HepG2 (cell line): ENCODE measurements around the gene NISCH. TPM values are rescaled to one million over a fixed set of nuclear protein-coding genes. Genes with fewer than 3 reads are reported as not detected.

Source experiments
- CENPX ChIP-seq: sonication (generic); formaldehyde crosslinking; IDR thresholded peaks from 2 replicates; pipeline ENCODE4 v1.9.0; 2021; ENCODE audit warnings: mild to moderate bottlenecking, missing genetic modification reagents, moderate library complexity
- HMG20A ChIP-seq: IDR thresholded peaks from 2 replicates; pipeline ENCODE4 v1.6.1; 2016; ENCODE audit warnings: borderline replicate concordance
- HOXA3 ChIP-seq: sonication (generic); formaldehyde crosslinking; IDR thresholded peaks from 2 replicates; pipeline ENCODE4 v1.5.0; 2020; ENCODE audit warnings: missing genetic modification reagents
- KDM4B ChIP-seq: sonication (generic); formaldehyde crosslinking; IDR thresholded peaks from 2 replicates; pipeline ENCODE4 v1.4.0; 2020; ENCODE audit warnings: missing genetic modification reagents
- MZF1 ChIP-seq: sonication (generic); formaldehyde crosslinking; IDR thresholded peaks from 2 replicates; pipeline ENCODE4 v1.8.1; 2023; ENCODE audit warnings: mild to moderate bottlenecking, missing genetic modification reagents, borderline replicate concordance
- RXRB ChIP-seq: IDR thresholded peaks from 2 replicates; pipeline ENCODE4 v1.6.1; 2016; ENCODE audit warnings: borderline replicate concordance, missing genetic modification reagents, missing compliant biosample characterization
- SSRP1 ChIP-seq: IDR thresholded peaks from 2 replicates; pipeline ENCODE4 v1.6.1; 2016; ENCODE audit warnings: control low read depth
- TAF1 ChIP-seq: sonication (generic); formaldehyde crosslinking; IDR thresholded peaks from 2 replicates; pipeline ENCODE4 v1.4.0; 2020; ENCODE audit warnings: missing genetic modification reagents
- ZNF17 ChIP-seq: sonication (generic); formaldehyde crosslinking; IDR thresholded peaks from 2 replicates; pipeline ENCODE4 v1.5.0; 2020; ENCODE audit warnings: mild to moderate bottlenecking, missing genetic modification reagents
- ZNF382 ChIP-seq: sonication (generic); formaldehyde crosslinking; IDR thresholded peaks from 2 replicates; pipeline ENCODE4 v1.5.0; 2020; ENCODE audit warnings: missing genetic modification reagents, mild to moderate bottlenecking, borderline replicate concordance
- ZNF616 ChIP-seq: sonication (generic); formaldehyde crosslinking; IDR thresholded peaks from 2 replicates; pipeline ENCODE4 v1.5.0; 2020; ENCODE audit warnings: low read depth, mild to moderate bottlenecking, missing genetic modification reagents
- ZNF670 ChIP-seq: sonication (generic); formaldehyde crosslinking; IDR thresholded peaks from 2 replicates; pipeline ENCODE4 v1.8.0; 2022; ENCODE audit warnings: mild to moderate bottlenecking, missing genetic modification reagents, borderline replicate concordance
- ZNF724P ChIP-seq: sonication (generic); formaldehyde crosslinking; IDR thresholded peaks from 2 replicates; pipeline ENCODE4 v1.8.0; 2022; ENCODE audit warnings: missing genetic modification reagents, borderline replicate concordance
- polyA plus RNA-seq, 8 experiments: library from polyadenylated mRNA; depleted of rRNA in 3 of 8; stranded (reverse) in 7 of 8; unstranded in 1 of 8; fragments of >200 nt; fragmentation: Illumina TruSeq in 4 of 8; extraction: Trizol in 4 of 8; gene quantifications; 2 replicates each; pipeline versions ENCODE4 v1.2.1 to v1.2.3, GENCODE V29; 2011 to 2016; ENCODE audit warnings: low read depth in 4 of 8, missing spikeins in 1 of 8, mixed read lengths in 1 of 8; ENCODE audit not compliant: insufficient read depth in 1 of 8
- total RNA-seq, 5 experiments: library from RNA; depleted of rRNA; stranded (reverse); fragments of >200 nt; fragmentation: Illumina TruSeq; extraction: Trizol; gene quantifications; 2 replicates each; pipeline ENCODE4 v1.2.3, GENCODE V29; 2016; ENCODE audit warnings: low read depth in 1 of 5
- TF ChIP-seq, protein P1 (sequence below): sonication (generic); formaldehyde crosslinking; IDR thresholded peaks from 2 replicates; pipeline ENCODE4 v1.4.0; 2020; ENCODE audit warnings: missing genetic modification reagents
- TF ChIP-seq, protein P2 (sequence below): sonication (generic); formaldehyde crosslinking; IDR thresholded peaks from 2 replicates; pipeline ENCODE4 v1.4.0; 2020; ENCODE audit warnings: missing genetic modification reagents, mild to moderate bottlenecking, borderline replicate concordance
- TF ChIP-seq, protein P3 (sequence below): sonication (generic); formaldehyde crosslinking; conservative IDR thresholded peaks from 2 replicates; pipeline ENCODE4 v1.5.0; 2020; ENCODE audit warnings: missing genetic modification reagents
- TF ChIP-seq, protein P4 (sequence below): sonication (generic); formaldehyde crosslinking; IDR thresholded peaks from 2 replicates; pipeline ENCODE4 v1.8.0; 2022; ENCODE audit warnings: mild to moderate bottlenecking, missing genetic modification reagents, moderate library complexity
- TF ChIP-seq, protein P5 (sequence below): sonication (generic); formaldehyde crosslinking; IDR thresholded peaks from 2 replicates; pipeline ENCODE4 v1.5.0; 2020; ENCODE audit warnings: missing genetic modification reagents, mild to moderate bottlenecking, borderline replicate concordance
- TF ChIP-seq, protein P6 (sequence below): sonication (generic); formaldehyde crosslinking; IDR thresholded peaks from 2 replicates; pipeline ENCODE4 v1.8.0; 2022; ENCODE audit warnings: missing genetic modification reagents, low read depth, mild to moderate bottlenecking, borderline replicate concordance
- TF ChIP-seq, protein P7 (sequence below): sonication (generic); formaldehyde crosslinking; IDR thresholded peaks from 2 replicates; pipeline ENCODE4 v1.4.0; 2020; ENCODE audit warnings: missing genetic modification reagents

Gene NISCH
- total and polyA plus RNA-seq, 2 of the 13 experiments (the other 11 are each of a cell fraction or from before 2014, with no cell fraction given): 27.0 to 47.6 TPM

DNA sequence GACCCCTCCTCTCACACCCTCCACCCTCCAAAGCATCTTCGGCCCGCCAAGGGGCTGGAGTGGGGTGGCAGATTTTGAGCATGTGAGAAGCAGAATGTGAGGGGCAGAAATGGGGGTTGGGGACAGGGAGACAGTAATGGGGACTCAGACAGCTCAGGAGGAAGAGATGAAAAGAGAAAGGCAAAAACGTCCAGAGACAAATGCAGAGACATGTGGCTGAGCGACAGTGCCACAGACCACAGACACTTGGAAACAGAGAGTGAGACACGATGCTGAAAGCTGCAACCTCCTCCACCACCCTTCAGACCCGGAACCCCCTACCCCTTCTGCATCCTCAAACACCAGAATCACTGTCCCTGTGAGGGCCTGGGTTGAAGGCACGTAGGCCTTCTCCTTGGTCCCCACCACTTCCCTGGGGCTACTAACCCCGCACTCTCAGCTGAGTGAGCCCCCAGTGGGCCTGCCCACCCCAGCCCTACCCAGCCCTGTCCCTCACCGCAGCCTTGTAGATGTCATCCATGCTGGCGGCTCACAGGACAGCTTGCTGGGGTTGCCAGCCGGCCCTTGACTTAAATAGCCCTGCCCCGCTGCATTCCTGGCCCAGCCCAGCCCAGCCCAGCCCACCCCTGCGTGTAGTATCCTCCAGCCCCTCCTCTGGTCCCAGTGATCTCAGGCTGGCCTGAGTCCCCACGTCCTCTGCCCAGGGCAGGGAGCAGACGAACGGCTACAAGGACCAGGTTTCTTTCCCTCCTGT lies 1.7 kb upstream of the NISCH start, which contains the start of gene TNNC1 (continued):
- TF ChIP-seq, protein P1, sequence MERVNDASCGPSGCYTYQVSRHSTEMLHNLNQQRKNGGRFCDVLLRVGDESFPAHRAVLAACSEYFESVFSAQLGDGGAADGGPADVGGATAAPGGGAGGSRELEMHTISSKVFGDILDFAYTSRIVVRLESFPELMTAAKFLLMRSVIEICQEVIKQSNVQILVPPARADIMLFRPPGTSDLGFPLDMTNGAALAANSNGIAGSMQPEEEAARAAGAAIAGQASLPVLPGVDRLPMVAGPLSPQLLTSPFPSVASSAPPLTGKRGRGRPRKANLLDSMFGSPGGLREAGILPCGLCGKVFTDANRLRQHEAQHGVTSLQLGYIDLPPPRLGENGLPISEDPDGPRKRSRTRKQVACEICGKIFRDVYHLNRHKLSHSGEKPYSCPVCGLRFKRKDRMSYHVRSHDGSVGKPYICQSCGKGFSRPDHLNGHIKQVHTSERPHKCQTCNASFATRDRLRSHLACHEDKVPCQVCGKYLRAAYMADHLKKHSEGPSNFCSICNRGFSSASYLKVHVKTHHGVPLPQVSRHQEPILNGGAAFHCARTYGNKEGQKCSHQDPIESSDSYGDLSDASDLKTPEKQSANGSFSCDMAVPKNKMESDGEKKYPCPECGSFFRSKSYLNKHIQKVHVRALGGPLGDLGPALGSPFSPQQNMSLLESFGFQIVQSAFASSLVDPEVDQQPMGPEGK: 0 out of 2 replicates have a peak, but pooled peaks have one; percentile 33
- TF ChIP-seq KDM4B (CRISPR knock-in tag) (no peak), ZNF382 (CRISPR knock-in tag) (no peak), HOXA3 (CRISPR knock-in tag) (peak; percentile 21; the same call in 1 of the 2 replicates), ZNF724P (no peak), ZNF616 (CRISPR knock-in tag) (no peak), HMG20A (CRISPR knock-in tag) (no peak), ZNF670 (CRISPR knock-in tag) (no peak), RXRB (CRISPR knock-in tag) (no peak), SSRP1 (CRISPR knock-in tag) (no peak), CENPX (CRISPR knock-in tag) (no peak), TAF1 (CRISPR knock-in tag) (0 out of 2 replicates have a peak, but pooled peaks have one; percentile 19), MZF1 (CRISPR knock-in tag) (no peak), ZNF17 (CRISPR knock-in tag) (no peak)
- TF ChIP-seq, protein P2, sequence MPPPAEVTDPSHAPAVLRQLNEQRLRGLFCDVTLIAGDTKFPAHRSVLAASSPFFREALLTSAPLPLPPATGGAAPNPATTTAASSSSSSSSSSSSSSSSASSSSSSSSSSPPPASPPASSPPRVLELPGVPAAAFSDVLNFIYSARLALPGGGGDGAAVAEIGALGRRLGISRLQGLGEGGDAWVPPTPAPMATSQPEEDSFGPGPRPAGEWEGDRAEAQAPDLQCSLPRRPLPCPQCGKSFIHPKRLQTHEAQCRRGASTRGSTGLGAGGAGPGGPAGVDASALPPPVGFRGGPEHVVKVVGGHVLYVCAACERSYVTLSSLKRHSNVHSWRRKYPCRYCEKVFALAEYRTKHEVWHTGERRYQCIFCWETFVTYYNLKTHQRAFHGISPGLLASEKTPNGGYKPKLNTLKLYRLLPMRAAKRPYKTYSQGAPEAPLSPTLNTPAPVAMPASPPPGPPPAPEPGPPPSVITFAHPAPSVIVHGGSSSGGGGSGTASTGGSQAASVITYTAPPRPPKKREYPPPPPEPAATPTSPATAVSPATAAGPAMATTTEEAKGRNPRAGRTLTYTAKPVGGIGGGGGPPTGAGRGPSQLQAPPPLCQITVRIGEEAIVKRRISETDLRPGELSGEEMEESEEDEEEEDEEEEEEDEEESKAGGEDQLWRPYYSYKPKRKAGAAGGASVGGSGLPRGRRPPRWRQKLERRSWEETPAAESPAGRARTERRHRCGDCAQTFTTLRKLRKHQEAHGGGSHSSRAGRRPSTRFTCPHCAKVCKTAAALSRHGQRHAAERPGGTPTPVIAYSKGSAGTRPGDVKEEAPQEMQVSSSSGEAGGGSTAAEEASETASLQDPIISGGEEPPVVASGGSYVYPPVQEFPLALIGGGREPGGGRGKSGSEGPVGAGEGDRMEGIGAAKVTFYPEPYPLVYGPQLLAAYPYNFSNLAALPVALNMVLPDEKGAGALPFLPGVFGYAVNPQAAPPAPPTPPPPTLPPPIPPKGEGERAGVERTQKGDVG (CRISPR knock-in tag): peak; percentile 53; the same call in 1 of the 2 replicates
- TF ChIP-seq, protein P3, sequence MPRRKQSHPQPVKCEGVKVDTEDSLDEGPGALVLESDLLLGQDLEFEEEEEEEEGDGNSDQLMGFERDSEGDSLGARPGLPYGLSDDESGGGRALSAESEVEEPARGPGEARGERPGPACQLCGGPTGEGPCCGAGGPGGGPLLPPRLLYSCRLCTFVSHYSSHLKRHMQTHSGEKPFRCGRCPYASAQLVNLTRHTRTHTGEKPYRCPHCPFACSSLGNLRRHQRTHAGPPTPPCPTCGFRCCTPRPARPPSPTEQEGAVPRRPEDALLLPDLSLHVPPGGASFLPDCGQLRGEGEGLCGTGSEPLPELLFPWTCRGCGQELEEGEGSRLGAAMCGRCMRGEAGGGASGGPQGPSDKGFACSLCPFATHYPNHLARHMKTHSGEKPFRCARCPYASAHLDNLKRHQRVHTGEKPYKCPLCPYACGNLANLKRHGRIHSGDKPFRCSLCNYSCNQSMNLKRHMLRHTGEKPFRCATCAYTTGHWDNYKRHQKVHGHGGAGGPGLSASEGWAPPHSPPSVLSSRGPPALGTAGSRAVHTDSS (CRISPR knock-in tag): no peak
- TF ChIP-seq, protein P4, sequence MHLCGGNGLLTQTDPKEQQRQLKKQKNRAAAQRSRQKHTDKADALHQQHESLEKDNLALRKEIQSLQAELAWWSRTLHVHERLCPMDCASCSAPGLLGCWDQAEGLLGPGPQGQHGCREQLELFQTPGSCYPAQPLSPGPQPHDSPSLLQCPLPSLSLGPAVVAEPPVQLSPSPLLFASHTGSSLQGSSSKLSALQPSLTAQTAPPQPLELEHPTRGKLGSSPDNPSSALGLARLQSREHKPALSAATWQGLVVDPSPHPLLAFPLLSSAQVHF (CRISPR knock-in tag): no peak
- TF ChIP-seq, protein P5, sequence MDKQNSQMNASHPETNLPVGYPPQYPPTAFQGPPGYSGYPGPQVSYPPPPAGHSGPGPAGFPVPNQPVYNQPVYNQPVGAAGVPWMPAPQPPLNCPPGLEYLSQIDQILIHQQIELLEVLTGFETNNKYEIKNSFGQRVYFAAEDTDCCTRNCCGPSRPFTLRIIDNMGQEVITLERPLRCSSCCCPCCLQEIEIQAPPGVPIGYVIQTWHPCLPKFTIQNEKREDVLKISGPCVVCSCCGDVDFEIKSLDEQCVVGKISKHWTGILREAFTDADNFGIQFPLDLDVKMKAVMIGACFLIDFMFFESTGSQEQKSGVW (CRISPR knock-in tag): no peak
- TF ChIP-seq, protein P6, sequence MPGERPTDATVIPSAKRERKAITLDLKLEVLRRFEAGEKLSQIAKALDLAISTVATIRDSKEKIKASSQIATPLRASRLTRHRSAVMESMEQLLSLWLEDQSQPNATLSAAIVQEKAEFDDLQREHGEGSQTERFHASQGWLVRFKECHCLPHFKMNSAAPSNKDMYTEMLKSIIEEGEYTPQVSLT (CRISPR knock-in tag): no peak
- TF ChIP-seq, protein P7, sequence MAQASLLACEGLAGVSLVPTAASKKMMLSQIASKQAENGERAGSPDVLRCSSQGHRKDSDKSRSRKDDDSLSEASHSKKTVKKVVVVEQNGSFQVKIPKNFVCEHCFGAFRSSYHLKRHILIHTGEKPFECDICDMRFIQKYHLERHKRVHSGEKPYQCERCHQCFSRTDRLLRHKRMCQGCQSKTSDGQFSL: no peak
